Naive thymus-derived CD4-positive, alpha-beta T cell (primary cell): Measurements from ENCODE around the gene PCP4. TPM values are rescaled to one million over a fixed set of nuclear protein-coding genes. Genes with fewer than 3 reads are reported as not detected.

ENCODE experiments used
- ATAC-seq: fragments of 150-1000 bp; cut with Tn5 transposase; 2 replicates; pipeline ENCODE4 v1.10.0; 2021; ENCODE audit warnings: mild to moderate bottlenecking, moderate library complexity
- CTCF ChIA-PET: fragments of 350-600 bp; sonication (Branson Sonifier 250); formaldehyde crosslinking; loops from one replicate; lab custom pipeline; 2021; ENCODE audit warnings: antibody characterized with exemption; lab: Charles Lee
- POLR2A ChIA-PET: fragments of 350-600 bp; sonication (Branson Sonifier 250); formaldehyde crosslinking; loops from one replicate; lab custom pipeline; 2021; ENCODE audit warnings: antibody characterized with exemption, inconsistent platforms; lab: Charles Lee
- DNase-seq, 9 donors: peaks; one replicate each; pipeline versions ENCODE4 v3.0.0 to v3.0.0-alpha.2; 2020 to 2022; ENCODE audit warnings: mixed read lengths in 1 of 9
- H3K27ac ChIP-seq: one replicate; pipeline ENCODE4 v1.7.0; 2013; ENCODE audit warnings: mild to moderate bottlenecking, low read depth, low read length, moderate library complexity
- H3K27me3 ChIP-seq, 2 donors: one replicate each; pipeline ENCODE4 v1.7.0; 2013; ENCODE audit warnings: low read length in 2 of 2, mild to moderate bottlenecking in 2 of 2, moderate library complexity in 2 of 2; ENCODE audit not compliant: control insufficient read depth in 2 of 2, insufficient read depth in 2 of 2
- H3K36me3 ChIP-seq, 3 experiments: 1 replicate in 2 of 3; 2 replicates in 1 of 3; pipeline ENCODE4 v1.7.0; 2013; ENCODE audit warnings: low read length in 3 of 3, mild to moderate bottlenecking in 3 of 3, moderate library complexity in 1 of 3; ENCODE audit not compliant: insufficient read depth in 3 of 3, control insufficient read depth in 2 of 3
- H3K4me1 ChIP-seq, 2 donors: one replicate each; pipeline ENCODE4 v1.7.0; 2013; ENCODE audit warnings: low read length in 2 of 2, mild to moderate bottlenecking in 2 of 2, moderate library complexity in 1 of 2; ENCODE audit not compliant: control insufficient read depth in 2 of 2, insufficient read depth in 2 of 2
- H3K4me3 ChIP-seq: 2 replicates; pipeline ENCODE4 v1.7.0; 2013; ENCODE audit warnings: mild to moderate bottlenecking, low read length
- H3K9me3 ChIP-seq, 3 experiments: 1 replicate in 2 of 3; 2 replicates in 1 of 3; pipeline ENCODE4 v1.7.0; 2013; ENCODE audit warnings: low read length in 3 of 3; ENCODE audit not compliant: control insufficient read depth in 2 of 3
- H3K27ac Mint-ChIP-seq, 9 donors: one replicate each; pipeline ENCODE4 v1.8.0; 2020 to 2022; ENCODE audit warnings: mixed read lengths in 9 of 9, mild to moderate bottlenecking in 8 of 9, moderate library complexity in 5 of 9, inconsistent platforms in 2 of 9
- H3K27me3 Mint-ChIP-seq, 5 donors: one replicate each; pipeline ENCODE4 v1.8.0; 2021 to 2022; ENCODE audit warnings: mixed read lengths in 5 of 5, mild to moderate bottlenecking in 1 of 5
- H3K36me3 Mint-ChIP-seq, 5 donors: one replicate each; pipeline ENCODE4 v1.8.0; 2020 to 2022; ENCODE audit warnings: mixed read lengths in 5 of 5, mild to moderate bottlenecking in 3 of 5, inconsistent platforms in 1 of 5
- H3K4me1 Mint-ChIP-seq, 7 donors: one replicate each; pipeline ENCODE4 v1.8.0; 2020 to 2022; ENCODE audit warnings: mixed read lengths in 7 of 7, mild to moderate bottlenecking in 3 of 7, inconsistent platforms in 1 of 7
- H3K4me3 Mint-ChIP-seq, 10 donors: one replicate each; pipeline ENCODE4 v1.8.0; 2020 to 2022; ENCODE audit warnings: mild to moderate bottlenecking in 10 of 10, mixed read lengths in 10 of 10, moderate library complexity in 6 of 10, inconsistent platforms in 2 of 10
- H3K9me3 Mint-ChIP-seq, 11 donors: one replicate each; pipeline ENCODE4 v1.8.0; 2020 to 2022; ENCODE audit warnings: mixed read lengths in 11 of 11, mild to moderate bottlenecking in 4 of 11, inconsistent platforms in 1 of 11, moderate library complexity in 1 of 11
- intact Hi-C, 2 donors: fragments of 100-400 bp; cut with micrococcal nuclease; formaldehyde crosslinking; loops; one replicate each; pipeline ENCODE4 v1.15.1; 2023
- polyA plus RNA-seq, 2 donors: library from polyadenylated mRNA; unstranded; fragments of 300-500 nt; fragmentation: Illumina TruSeq; gene quantifications; one replicate each; pipeline ENCODE4 v1.2.3, GENCODE V29; 2021
- total RNA-seq, 6 experiments: library from RNA in 5 of 6; stranded (reverse) in 5 of 6; gene quantifications; 1 replicate in 5 of 6; 2 replicates in 1 of 6; pipeline ENCODE4 v1.2.3 and lab custom pipeline; 2021 to 2026

The PCP4 gene
- total and polyA plus RNA-seq, 7 experiments from 2014 or later = not detected

GRCh38 chr21:39961251-39961650 lies 94.0 kb downstream of the PCP4 start:
- Mint-ChIP-seq H3K27ac (no peak overlapping the region), H3K9me3 (peaks cover under 1 to 35% (median 20%) of the 10 kb centered on the region in 11 donors), H3K4me1 (no peaks in the 10 kb centered on the region), H3K36me3 (peaks cover 0 to 6% (median 0%) of the 10 kb centered on the region in 5 donors), H3K4me3 (no peak overlapping the region), H3K27me3 (peaks cover 0 to 14% (median 0%) of the 10 kb centered on the region in 5 donors)
- ChIA-PET CTCF (no interaction called here), POLR2A (no interaction called here)
- no peak for ATAC-seq
- H3K4me1 ChIP-seq = no peaks in the 10 kb centered on the region
- no peak overlapping the region for H3K4me3 ChIP-seq
- H3K9me3 ChIP-seq = no peaks in the 10 kb centered on the region
- no peak overlapping the region for H3K27ac ChIP-seq
- no peak for DNase-seq
- intact Hi-C loops = no loop called here
- no peaks in the 10 kb centered on the region for H3K27me3 ChIP-seq
- no peaks in the 10 kb centered on the region for H3K36me3 ChIP-seq

GRCh38 chr21:39965026-39965425 lies 97.8 kb downstream of the PCP4 start:
- H3K27ac Mint-ChIP-seq = no peak overlapping the region
- H3K9me3 ChIP-seq = no peaks in the 10 kb centered on the region
- ChIA-PET POLR2A (no interaction called here), CTCF (no interaction called here)
- DNase-seq = no peak
- no peak overlapping the region for H3K4me3 ChIP-seq
- peaks cover 0 to 3% (median 0%) of the 10 kb centered on the region in 5 donors for H3K36me3 Mint-ChIP-seq
- no peaks in the 10 kb centered on the region for H3K36me3 ChIP-seq
- no peak overlapping the region for H3K27ac ChIP-seq
- H3K27me3 ChIP-seq = no peaks in the 10 kb centered on the region
- ATAC-seq = no peak
- intact Hi-C loops = no loop called here
- no peak overlapping the region for H3K4me3 Mint-ChIP-seq
- H3K4me1 ChIP-seq = no peaks in the 10 kb centered on the region
- H3K4me1 Mint-ChIP-seq = no peaks in the 10 kb centered on the region
- H3K9me3 Mint-ChIP-seq = peaks cover 2 to 46% (median 23%) of the 10 kb centered on the region in 11 donors
- peaks cover 0 to 17% (median 0%) of the 10 kb centered on the region in 5 donors for H3K27me3 Mint-ChIP-seq

- H3K36me3 Mint-ChIP-seq = no peaks in the 10 kb centered on the region
- intact Hi-C loops = no loop called here
- no peaks in the 10 kb centered on the region for H3K36me3 ChIP-seq
- no peak overlapping the region for H3K4me3 ChIP-seq
- peaks cover 0 to 9% (median 0%) of the 10 kb centered on the region in 5 donors for H3K27me3 Mint-ChIP-seq
- no peak overlapping the region for H3K27ac ChIP-seq
- H3K4me1 Mint-ChIP-seq = no peaks in the 10 kb centered on the region
- no peak overlapping the region for H3K27ac Mint-ChIP-seq
- no peaks in the 10 kb centered on the region for H3K4me1 ChIP-seq
- H3K4me3 Mint-ChIP-seq = no peak overlapping the region
- no peaks in the 10 kb centered on the region for H3K27me3 ChIP-seq
- H3K9me3 ChIP-seq = no peaks in the 10 kb centered on the region
- peaks cover 2 to 36% (median 16%) of the 10 kb centered on the region in 11 donors for H3K9me3 Mint-ChIP-seq
- CTCF ChIA-PET = no interaction called here
- ATAC-seq (no peak), DNase-seq (no peak)
- POLR2A ChIA-PET = no interaction called here
Measured at GRCh38 chr21:39966786-39967185, 99.5 kb downstream of the PCP4 start.

GRCh38 chr21:39968010-39968409 lies 100.8 kb downstream of the PCP4 start:
- peaks cover 2 to 26% (median 10%) of the 10 kb centered on the region in 11 donors for H3K9me3 Mint-ChIP-seq
- intact Hi-C loops = no loop called here
- ChIA-PET POLR2A (no interaction called here), CTCF (no interaction called here)
- H3K4me3 Mint-ChIP-seq = no peak overlapping the region
- no peaks in the 10 kb centered on the region for H3K4me1 Mint-ChIP-seq
- H3K36me3 Mint-ChIP-seq = no peaks in the 10 kb centered on the region
- no peaks in the 10 kb centered on the region for H3K9me3 ChIP-seq
- no peak overlapping the region for H3K27ac Mint-ChIP-seq
- H3K27ac ChIP-seq = no peak overlapping the region
- no peak overlapping the region for H3K4me3 ChIP-seq
- H3K27me3 Mint-ChIP-seq = peaks cover 0 to 9% (median 0%) of the 10 kb centered on the region in 5 donors
- DNase-seq = no peak
- H3K36me3 ChIP-seq = no peaks in the 10 kb centered on the region
- H3K27me3 ChIP-seq = no peaks in the 10 kb centered on the region
- H3K4me1 ChIP-seq = no peaks in the 10 kb centered on the region
- ATAC-seq = no peak

GRCh38 chr21:39969691-39970364 lies 102.6 kb downstream of the PCP4 start:
- H3K4me1 Mint-ChIP-seq = no peaks in the 10 kb centered on the region
- no peaks in the 10 kb centered on the region for H3K27me3 ChIP-seq
- ChIA-PET CTCF (no interaction called here), POLR2A (no interaction called here)
- no peaks in the 10 kb centered on the region for H3K4me1 ChIP-seq
- no peaks in the 10 kb centered on the region for H3K36me3 Mint-ChIP-seq
- no peak overlapping the region for H3K27ac ChIP-seq
- H3K27ac Mint-ChIP-seq = no peak overlapping the region
- ATAC-seq (no peak), DNase-seq (no peak)
- no peaks in the 10 kb centered on the region for H3K36me3 ChIP-seq
- H3K9me3 ChIP-seq = no peaks in the 10 kb centered on the region
- no peak overlapping the region for H3K4me3 ChIP-seq
- H3K27me3 Mint-ChIP-seq = peaks cover 0 to 7% (median 0%) of the 10 kb centered on the region in 5 donors
- no peak overlapping the region for H3K4me3 Mint-ChIP-seq
- H3K9me3 Mint-ChIP-seq = peaks cover 0 to 25% (median 8%) of the 10 kb centered on the region in 11 donors
- intact Hi-C loops = no loop called here

- ChIA-PET CTCF (no interaction called here), POLR2A (no interaction called here)
- no peak overlapping the region for H3K27ac ChIP-seq
- H3K9me3 ChIP-seq = no peaks in the 10 kb centered on the region
- no peaks in the 10 kb centered on the region for H3K4me1 Mint-ChIP-seq
- peaks cover 0 to 20% (median 7%) of the 10 kb centered on the region in 5 donors for H3K27me3 Mint-ChIP-seq
- DNase-seq (no peak), ATAC-seq (no peak)
- H3K4me3 Mint-ChIP-seq = no peak overlapping the region
- no peak overlapping the region for H3K27ac Mint-ChIP-seq
- peaks cover 0 to 23% (median 7%) of the 10 kb centered on the region in 11 donors for H3K9me3 Mint-ChIP-seq
- H3K27me3 ChIP-seq = no peaks in the 10 kb centered on the region
- no peaks in the 10 kb centered on the region for H3K36me3 ChIP-seq
- no peak overlapping the region for H3K4me3 ChIP-seq
- no peaks in the 10 kb centered on the region for H3K4me1 ChIP-seq
- intact Hi-C loops = no loop called here
- peaks cover 0 to 4% (median 0%) of the 10 kb centered on the region in 5 donors for H3K36me3 Mint-ChIP-seq
Measured at GRCh38 chr21:39971956-39972355, 104.7 kb downstream of the PCP4 start.

- H3K36me3 ChIP-seq = no peaks in the 10 kb centered on the region
- Mint-ChIP-seq H3K4me1 (no peaks in the 10 kb centered on the region), H3K27me3 (peaks cover 0 to 20% (median 7%) of the 10 kb centered on the region in 5 donors), H3K4me3 (no peak overlapping the region), H3K9me3 (peaks cover 0 to 23% (median 7%) of the 10 kb centered on the region in 11 donors), H3K27ac (no peak overlapping the region), H3K36me3 (peaks cover 0 to 4% (median 0%) of the 10 kb centered on the region in 5 donors)
- intact Hi-C loops = no loop called here
- no peak for ATAC-seq
- no peaks in the 10 kb centered on the region for H3K9me3 ChIP-seq
- H3K4me1 ChIP-seq = no peaks in the 10 kb centered on the region
- POLR2A ChIA-PET = no interaction called here
- CTCF ChIA-PET = no interaction called here
- no peak overlapping the region for H3K27ac ChIP-seq
- DNase-seq = no peak
- no peak overlapping the region for H3K4me3 ChIP-seq
- no peaks in the 10 kb centered on the region for H3K27me3 ChIP-seq
Measured at GRCh38 chr21:39972471-39972870, 105.2 kb downstream of the PCP4 start.
